Tongue (tissue), 2 donors: ENCODE results near the gene ILDR2. TPM values are rescaled to one million over a fixed set of nuclear protein-coding genes. Genes with fewer than 3 reads are reported as not detected.

Source experiments
- DNase-seq: peaks from one replicate; pipeline ENCODE4 v3.0.0-alpha.2; 2015
- total RNA-seq: library from RNA; depleted of rRNA; stranded (reverse); fragments of >200 nt; gene quantifications from one replicate; pipeline ENCODE4 v1.2.3, GENCODE V29; 2014

Gene ILDR2
- total RNA-seq, 1 donor from 2014 or later: 6.7 TPM

GRCh38 chr1:166924823-166925541 is 50.4 kb downstream of the ILDR2 start:
- no peak for DNase-seq

GRCh38 chr1:166920561-166921475 is 54.5 kb downstream of the ILDR2 start:
- DNase-seq: peak; percentile 31

DNA sequence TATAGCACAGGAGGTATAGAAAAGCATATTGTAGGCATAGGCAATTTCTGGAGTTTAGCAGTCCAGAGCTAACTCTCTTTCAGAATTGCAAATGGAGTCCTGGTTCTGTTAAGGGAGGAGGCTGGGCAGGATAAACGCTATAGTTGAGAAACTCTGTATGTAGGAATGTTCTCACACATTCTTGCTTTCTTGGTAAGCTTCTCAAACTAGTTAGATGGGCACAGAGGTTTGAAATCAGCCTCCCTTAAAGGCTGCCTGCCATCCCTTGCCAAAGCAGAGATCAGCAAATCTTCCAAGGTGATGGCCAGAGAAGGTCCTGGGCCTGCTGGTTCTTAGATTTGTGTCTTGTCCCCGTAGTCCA is 56.4 kb downstream of the ILDR2 start:
- no peak for DNase-seq

GRCh38 chr1:166918088-166918955 is 57.0 kb downstream of the ILDR2 start:
- DNase-seq: no peak

GRCh38 chr1:166915941-166916340 is 59.4 kb downstream of the ILDR2 start:
- DNase-seq: no peak

DNA sequence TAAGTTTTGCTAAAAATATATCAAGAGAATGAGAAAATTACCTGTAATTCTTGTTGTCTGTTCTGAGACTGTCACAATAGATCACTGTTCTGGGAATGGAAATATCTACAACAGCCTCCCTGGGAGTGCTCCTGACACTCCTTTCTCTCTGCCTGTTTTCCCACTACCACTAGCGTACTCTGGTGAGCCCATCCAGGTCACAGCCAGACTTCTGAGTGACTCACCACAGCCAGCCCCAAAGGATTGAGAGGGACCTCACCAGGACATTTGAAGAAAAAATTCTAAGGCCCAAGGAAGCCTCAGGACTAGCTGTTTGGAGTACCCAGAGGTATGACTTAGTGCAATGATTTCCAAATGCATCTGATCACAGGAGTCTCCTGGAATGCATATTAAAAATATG is 60.3 kb downstream of the ILDR2 start:
- DNase-seq: no peak

- DNase-seq: no peak
These were observed 61.2 kb downstream of the ILDR2 start for GRCh38 chr1:166914111-166914510.

DNA sequence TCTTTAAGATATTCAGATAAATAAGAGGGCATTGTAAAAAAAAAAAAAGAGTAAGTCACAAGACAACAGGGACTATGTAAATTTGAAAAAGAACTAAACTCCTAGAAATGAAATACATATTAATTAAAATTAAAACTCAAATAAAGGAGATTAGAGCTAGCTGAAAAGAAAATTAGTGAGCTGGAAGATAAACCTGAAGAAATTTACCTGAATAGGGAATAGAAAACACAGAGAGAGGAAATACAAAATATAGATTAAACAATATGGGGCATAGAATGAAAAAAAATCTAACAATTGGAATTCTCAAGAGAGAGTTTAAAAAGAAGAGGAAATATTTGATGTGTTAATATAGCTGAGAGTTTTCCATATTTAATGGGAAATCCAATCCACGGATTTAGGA is 63.7 kb downstream of the ILDR2 start:
- DNase-seq: no peak

GRCh38 chr1:166910396-166910994 is 64.8 kb downstream of the ILDR2 start:
- peak; percentile 86 for DNase-seq

DNA sequence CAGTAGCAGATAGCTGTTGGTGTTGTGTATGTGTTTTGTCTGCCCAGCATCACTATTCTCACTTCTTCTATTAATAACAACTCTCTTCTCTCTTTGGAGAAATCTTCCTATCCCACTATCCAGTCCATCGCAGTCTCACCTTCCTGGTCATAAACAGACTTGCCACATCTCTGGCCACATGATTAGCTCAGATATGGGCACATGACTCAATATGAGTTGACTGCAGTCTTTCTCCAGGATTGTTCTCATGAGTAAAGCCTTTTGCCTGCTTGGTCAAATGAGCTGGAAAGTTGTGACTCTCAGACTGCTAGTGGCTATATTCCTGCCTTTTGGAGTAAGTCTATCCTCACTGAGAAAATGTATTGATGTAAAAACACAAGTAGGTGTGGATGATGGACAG is 66.4 kb downstream of the ILDR2 start:
- DNase-seq: no peak

DNA sequence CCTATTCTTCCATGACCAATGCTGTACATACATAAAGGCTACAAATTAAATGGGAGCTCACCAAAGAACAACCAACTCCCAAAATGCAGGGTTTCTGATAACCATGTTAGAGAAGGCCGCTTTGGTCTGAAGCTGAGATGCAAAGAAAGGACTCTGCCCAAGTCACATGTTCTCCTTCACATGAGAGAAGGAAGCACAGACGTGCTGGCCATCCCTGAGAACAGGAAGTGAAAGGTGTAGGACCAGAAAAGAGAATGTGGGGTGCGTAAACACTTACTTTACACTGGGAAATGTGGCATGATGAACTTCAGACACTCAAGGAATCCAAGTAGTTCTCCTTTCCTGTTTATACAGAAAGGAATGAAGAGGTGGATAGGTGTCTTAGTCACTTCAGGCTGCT is 67.6 kb downstream of the ILDR2 start:
- no peak for DNase-seq

DNA sequence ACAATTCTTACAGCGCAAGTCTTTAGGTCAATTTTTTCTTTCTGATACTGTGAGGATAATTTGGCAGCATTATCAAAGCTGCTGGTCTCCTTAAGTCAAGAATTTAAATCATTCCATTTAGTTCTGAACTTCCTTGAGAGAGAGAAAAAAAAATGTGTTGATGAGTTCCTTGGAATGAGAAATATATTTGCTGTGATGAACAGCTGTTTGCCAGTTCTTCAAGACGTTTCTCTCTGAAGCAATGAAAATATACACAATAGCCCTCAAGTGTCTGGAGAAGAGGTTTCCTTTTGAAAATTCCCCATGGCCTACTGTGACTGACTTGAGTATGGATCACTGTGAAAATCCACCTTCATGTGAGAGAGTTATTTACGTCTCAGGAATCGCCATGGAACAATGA is 68.3 kb downstream of the ILDR2 start:
- DNase-seq: no peak

DNA sequence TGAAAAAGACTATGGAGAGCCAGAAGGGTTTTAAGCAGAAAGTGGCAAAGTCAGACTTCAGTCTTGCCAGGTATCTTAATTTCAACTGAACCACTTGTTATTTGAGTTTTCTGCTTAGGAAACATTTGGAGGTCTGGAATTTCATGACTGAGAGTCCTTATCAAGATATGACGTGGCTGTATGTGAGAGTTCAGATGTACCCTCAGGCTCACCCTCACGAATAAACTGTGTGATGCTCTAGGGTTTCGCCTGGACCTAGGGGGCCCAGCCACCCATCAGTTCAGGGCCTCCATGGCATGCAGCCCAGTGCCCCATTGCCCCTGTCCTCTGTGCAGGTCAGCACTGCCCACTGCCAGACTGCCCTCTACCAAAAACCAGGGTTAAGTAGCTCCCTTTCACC is 68.7 kb downstream of the ILDR2 start:
- DNase-seq: no peak

DNA sequence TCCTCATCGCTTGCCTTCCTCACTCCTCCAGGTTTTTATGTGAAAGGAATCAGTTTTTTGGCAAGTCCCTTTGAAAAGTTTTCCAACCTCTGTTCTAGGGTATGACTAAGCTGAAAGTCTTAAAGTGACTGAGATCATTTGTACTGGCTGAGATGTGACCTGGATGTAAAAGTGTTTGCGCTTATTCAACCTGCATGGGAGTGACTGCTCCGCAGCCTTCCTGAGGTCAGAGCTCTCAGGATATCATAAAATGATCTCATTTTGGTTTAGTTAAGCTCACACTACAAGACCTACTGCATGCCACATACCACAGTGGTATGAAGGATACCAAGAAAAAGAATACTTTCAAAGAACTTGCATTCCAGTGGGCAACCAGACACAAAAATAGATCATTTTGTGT is 69.4 kb downstream of the ILDR2 start:
- peak; percentile 47 for DNase-seq

DNA sequence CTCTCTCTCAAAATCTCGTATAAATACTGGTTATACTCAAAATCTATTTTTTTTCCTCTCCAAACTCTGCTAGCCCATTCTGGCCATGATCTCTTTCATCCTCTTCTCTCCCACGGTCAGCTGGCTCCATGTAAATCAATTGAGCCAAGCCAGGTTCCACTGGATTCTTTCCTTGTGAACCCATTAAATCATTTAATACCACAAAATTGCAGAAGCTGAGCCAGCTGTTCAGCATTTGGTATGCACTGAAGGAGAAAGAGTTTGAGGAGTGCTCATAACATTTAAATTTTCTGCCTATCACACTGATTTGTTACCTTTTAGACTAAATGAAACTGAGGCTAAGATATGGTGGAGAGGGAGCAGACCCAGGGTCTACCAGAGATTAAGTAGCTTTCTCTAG is 70.2 kb downstream of the ILDR2 start:
- peak; percentile 92 for DNase-seq

DNA sequence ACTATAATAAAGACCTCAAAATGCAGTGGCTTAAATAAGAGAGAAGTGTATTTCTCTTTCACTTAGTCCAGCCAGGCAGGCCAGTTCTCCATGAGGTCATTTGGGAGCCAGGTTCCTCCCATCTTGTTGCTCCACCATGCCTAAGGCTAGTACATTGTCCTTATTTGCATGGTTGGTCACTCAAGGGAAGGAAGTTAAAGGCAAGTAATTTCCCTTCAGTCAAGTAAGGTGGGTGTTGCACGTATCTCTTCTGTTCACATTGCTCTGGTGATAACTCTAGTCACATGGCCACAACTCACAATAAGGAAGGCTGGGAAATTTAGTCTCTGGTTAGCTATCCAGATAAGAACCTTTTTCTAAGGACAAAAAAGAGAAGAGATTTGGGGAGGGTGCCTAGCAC is 72.1 kb downstream of the ILDR2 start:
- DNase-seq: no peak

DNA sequence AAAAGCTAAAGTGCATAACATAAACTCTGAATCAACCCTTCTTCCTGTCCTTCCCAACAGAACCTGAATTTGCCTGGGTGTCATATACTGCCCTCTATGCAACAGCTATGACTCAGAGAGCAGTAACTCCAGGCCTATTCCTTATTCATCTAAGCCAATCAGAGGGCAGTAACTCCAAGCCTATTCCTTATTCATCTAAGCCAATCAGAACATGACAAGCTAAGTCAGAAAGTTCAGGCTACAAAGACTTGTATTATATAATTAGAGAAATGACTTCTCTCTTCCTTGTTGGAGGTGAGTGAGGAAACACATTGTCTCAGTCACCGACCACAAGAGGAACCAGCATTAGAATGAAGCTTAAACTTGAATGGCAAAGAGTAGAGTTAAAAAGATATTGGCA is 73.1 kb downstream of the ILDR2 start:
- no peak for DNase-seq

- DNase-seq: peak; percentile 41
These were observed 74.4 kb downstream of the ILDR2 start for GRCh38 chr1:166900987-166901386.

- DNase-seq: no peak
These were observed 75.6 kb downstream of the ILDR2 start for GRCh38 chr1:166899769-166900168.

DNA sequence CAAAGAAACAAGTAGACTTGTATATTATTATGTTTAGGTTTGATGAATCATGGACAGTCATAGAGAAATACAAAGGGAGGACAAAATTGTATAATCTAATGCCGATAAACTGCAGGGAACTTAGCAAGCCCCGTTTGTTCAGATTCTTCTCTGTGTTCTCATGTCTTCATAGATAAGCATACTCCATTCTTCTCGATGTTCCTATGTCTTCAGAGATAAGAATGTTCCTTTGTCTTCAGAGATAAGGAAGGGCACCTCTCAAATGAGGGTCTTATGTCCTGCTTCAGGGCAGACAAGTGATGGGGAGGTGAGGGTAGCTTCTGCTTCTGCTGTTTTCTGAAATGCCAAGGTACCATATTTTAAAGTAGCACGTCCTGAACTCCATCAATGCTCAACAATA is 79.6 kb downstream of the ILDR2 start:
- DNase-seq: no peak

DNA sequence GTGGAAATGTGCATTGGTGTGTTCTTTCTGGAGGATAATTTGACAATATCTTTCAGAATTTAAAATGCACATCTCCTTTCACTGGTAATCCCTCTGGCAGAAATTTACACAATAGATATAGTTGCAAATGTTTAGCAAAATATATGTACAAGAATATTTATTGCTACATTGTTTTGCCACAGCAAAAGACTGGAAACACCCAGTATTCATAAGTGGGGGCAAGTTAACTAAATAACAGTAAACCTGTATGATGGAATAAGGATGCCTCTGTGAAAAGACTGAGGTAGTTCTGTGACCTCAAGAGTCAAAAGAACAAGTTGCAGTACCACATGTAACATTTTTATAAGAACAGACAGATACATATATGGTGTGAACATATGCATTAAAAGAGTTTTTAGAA is 85.6 kb downstream of the ILDR2 start:
- DNase-seq: no peak

GRCh38 chr1:166888373-166889111 is 86.8 kb downstream of the ILDR2 start:
- DNase-seq: no peak
